Tibial nerve (tissue), 4 donors: ENCODE measurements around the gene SDC1. TPM values are rescaled to one million over a fixed set of nuclear protein-coding genes. Genes with fewer than 3 reads are reported as not detected.

Experiments
- DNase-seq, 2 donors: peaks; one replicate each; pipeline ENCODE4 v3.0.0-alpha.2; 2019; ENCODE audit warnings: low spot score in 2 of 2
- H3K27ac ChIP-seq, 4 donors: fragments of 200-600 bp; sonication (generic) in 3 of 4; one replicate each; pipeline ENCODE4 v1.5.1; 2017 to 2019; ENCODE audit warnings: mild to moderate bottlenecking in 1 of 4
- H3K27me3 ChIP-seq, 2 donors: fragments of 200-600 bp; sonication (generic) in 1 of 2; one replicate each; pipeline versions ENCODE4 v1.5.1 to v1.6.0; 2017 to 2019
- H3K36me3 ChIP-seq, 3 donors: fragments of 200-600 bp; sonication (generic); one replicate each; pipeline ENCODE4 v1.5.1; 2018 to 2019
- H3K4me1 ChIP-seq, 4 donors: fragments of 200-600 bp; sonication (generic) in 3 of 4; one replicate each; pipeline ENCODE4 v1.5.1; 2017 to 2019
- H3K4me3 ChIP-seq, 4 donors: fragments of 200-600 bp; sonication (generic) in 3 of 4; one replicate each; pipeline ENCODE4 v1.5.1; 2017 to 2019; ENCODE audit warnings: mild to moderate bottlenecking in 1 of 4, moderate library complexity in 1 of 4
- H3K9me3 ChIP-seq, 4 donors: fragments of 200-600 bp; sonication (generic) in 3 of 4; one replicate each; pipeline ENCODE4 v1.5.1; 2017 to 2019
- EP300 ChIP-seq, 2 donors: sonication (generic); formaldehyde crosslinking; IDR thresholded peaks; one replicate each; pipeline ENCODE4 v1.6.1; 2017; ENCODE audit warnings: antibody characterized with exemption in 2 of 2, mild to moderate bottlenecking in 1 of 2
- POLR2A ChIP-seq, 2 donors: fragments of 450-650 bp; IDR thresholded peaks; one replicate each; pipeline ENCODE4 v1.6.1; 2017; ENCODE audit warnings: antibody characterized with exemption in 2 of 2, mild to moderate bottlenecking in 2 of 2, moderate library complexity in 2 of 2
- WGBS, 2 donors: methylation state at CpG; one replicate each; pipeline ENCODE4 v1.1.5; 2018; 5-methylcytosine and 5-hydroxymethylcytosine counted together
- total RNA-seq, 4 donors: library from RNA; depleted of rRNA; stranded (reverse); fragments of >200 nt; gene quantifications; one replicate each; pipeline ENCODE4 v1.1.0, GENCODE V29; 2016
- TF ChIP-seq, protein P1 (sequence below), 5 experiments: fragments of 200-600 bp in 3 of 5; fragments of 450-650 bp in 2 of 5; sonication (generic) in 3 of 5; IDR thresholded peaks; one replicate each; pipeline ENCODE4 v1.5.1; 2016 to 2019; ENCODE audit warnings: antibody characterized with exemption in 5 of 5, mild to moderate bottlenecking in 3 of 5, moderate library complexity in 2 of 5

SDC1 gene
- total RNA-seq, 4 donors from 2014 or later: 0.78 to 2.8 (median 1.7) TPM

DNA sequence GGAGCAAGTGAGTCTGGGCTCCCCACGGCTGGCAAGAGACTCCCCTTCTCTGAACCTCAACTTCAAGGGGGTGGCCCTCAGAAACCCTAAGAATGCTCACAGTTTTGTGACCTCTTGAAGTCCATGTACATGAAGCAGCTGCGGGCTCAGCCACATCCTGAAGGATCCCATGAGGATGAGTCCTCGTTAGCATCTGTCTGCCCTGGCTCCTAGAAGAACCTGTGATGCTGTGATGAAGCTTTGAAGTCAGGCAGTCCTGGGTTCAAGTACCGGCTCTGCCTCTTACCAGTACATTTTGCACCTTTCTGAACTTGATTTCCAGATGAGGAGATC is 38.1 kb downstream of the SDC1 start:
- no peak overlapping the region for H3K4me3 ChIP-seq
- TF ChIP-seq, protein P1, sequence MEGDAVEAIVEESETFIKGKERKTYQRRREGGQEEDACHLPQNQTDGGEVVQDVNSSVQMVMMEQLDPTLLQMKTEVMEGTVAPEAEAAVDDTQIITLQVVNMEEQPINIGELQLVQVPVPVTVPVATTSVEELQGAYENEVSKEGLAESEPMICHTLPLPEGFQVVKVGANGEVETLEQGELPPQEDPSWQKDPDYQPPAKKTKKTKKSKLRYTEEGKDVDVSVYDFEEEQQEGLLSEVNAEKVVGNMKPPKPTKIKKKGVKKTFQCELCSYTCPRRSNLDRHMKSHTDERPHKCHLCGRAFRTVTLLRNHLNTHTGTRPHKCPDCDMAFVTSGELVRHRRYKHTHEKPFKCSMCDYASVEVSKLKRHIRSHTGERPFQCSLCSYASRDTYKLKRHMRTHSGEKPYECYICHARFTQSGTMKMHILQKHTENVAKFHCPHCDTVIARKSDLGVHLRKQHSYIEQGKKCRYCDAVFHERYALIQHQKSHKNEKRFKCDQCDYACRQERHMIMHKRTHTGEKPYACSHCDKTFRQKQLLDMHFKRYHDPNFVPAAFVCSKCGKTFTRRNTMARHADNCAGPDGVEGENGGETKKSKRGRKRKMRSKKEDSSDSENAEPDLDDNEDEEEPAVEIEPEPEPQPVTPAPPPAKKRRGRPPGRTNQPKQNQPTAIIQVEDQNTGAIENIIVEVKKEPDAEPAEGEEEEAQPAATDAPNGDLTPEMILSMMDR (IDR thresholded peaks at IDR 0.05): no peak
- TF ChIP-seq EP300 (IDR thresholded peaks at IDR 0.05) (no peak), POLR2A (IDR thresholded peaks at IDR 0.05) (no peak)
- H3K27ac ChIP-seq: no peak overlapping the region
- 80 to 90% methylated on average over 4 of the region's 4 CpGs for WGBS, 2 donors
- no peaks in the 10 kb centered on the region for H3K9me3 ChIP-seq
- no peaks in the 10 kb centered on the region for H3K27me3 ChIP-seq
- H3K4me1 ChIP-seq: no peaks in the 10 kb centered on the region
- no peaks in the 10 kb centered on the region for H3K36me3 ChIP-seq
- DNase-seq: no peak

DNA sequence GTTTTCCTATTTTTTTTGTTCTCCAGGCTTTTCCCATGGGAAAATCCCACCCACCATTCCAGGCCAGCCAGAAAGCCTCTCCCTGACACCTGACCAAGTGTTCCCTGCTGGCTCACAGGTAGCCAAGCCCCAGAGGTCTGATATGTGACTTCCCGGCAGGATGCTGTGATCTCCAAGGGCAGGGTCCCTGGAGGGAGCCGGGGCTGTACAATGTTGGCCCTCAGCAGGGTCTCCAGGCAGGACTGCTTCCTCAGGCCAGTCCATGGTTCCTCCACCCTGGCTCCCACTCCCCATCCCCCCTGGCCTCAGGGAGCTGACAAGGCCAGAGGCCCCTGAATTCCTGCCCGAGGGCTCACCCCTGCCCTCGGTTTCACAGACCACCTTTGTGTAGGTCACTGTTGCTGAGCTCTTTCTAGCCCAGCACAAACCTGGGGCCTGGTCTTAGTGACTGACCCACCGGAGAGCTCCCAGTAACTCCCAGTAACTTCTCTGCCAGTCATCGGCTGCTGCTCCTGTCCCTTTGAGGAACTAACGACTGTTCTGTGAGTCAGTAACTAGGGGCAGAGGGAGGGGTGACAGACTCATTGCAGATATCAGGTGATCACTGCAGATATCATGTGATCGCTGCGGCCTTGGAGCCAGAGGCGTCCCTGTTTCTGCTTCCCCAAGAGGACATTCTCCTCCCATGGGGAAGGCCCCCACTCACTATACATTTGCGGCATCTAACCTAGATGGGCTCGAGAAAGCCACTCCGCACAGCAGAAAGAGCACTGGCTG is 38.7 kb downstream of the SDC1 start:
- no peaks in the 10 kb centered on the region for H3K36me3 ChIP-seq
- H3K27ac ChIP-seq: peak overlapping the region in 2 of 4 donors; percentile 50
- no peaks in the 10 kb centered on the region for H3K27me3 ChIP-seq
- WGBS, 2 donors: 81 to 86% methylated on average over 12 to 13 of the region's 13 CpGs
- no peaks in the 10 kb centered on the region for H3K4me1 ChIP-seq
- no peaks in the 10 kb centered on the region for H3K9me3 ChIP-seq
- no peak overlapping the region for H3K4me3 ChIP-seq
- TF ChIP-seq POLR2A (IDR thresholded peaks at IDR 0.05) (no peak), EP300 (IDR thresholded peaks at IDR 0.05) (no peak)
- TF ChIP-seq, protein P1 (IDR thresholded peaks at IDR 0.05): no peak
- DNase-seq: peak in 1 of 2 donors; percentile 41

DNA sequence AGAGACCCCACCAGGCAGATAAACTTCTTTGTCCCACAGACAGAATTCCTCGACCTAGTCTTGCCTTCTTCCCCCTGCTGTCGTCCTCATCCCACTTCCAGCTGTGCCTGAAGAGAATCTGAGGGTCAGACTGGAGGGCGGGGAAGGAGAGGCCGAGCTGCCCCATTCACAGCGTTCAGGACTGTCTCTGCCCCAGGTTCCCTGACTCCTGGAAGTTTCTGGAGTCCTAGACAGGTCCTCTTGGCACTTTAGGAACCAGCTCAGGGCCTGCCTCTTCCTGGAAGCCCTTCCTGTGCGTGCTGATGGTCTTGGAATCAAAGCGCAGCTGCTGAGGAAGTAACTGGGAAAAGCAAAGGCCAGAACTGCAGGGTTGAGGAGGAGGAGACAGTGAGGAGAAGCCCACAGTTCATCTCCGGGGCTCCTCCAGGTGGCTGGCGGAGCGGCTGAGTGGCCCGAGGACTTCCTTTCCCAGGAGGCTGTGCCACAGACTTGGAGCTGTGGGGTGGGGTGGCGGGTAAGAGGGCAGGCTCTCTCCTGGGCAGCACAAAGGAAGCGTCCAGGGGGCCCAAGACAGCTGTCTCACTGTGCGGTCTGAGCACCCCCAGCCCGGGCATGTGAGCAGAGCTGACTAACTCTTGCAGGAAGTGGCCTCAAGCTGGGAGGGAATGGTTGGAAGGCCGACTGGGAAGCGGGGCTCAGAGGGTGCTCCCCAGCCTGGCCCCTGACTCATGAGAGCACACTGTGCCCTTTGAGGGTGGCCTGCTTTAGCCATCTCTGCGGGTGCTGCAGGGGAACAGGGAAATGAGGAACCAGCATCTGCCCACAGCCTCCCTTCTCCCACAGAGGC is 39.5 kb downstream of the SDC1 start:
- TF ChIP-seq POLR2A (IDR thresholded peaks at IDR 0.05) (no peak), EP300 (IDR thresholded peaks at IDR 0.05) (no peak)
- TF ChIP-seq, protein P1 (IDR thresholded peaks at IDR 0.05): no peak
- DNase-seq: no peak
- peak overlapping the region in 1 of 4 donors; percentile 50 for H3K27ac ChIP-seq
- H3K4me1 ChIP-seq: no peaks in the 10 kb centered on the region
- no peak overlapping the region for H3K4me3 ChIP-seq
- no peaks in the 10 kb centered on the region for H3K36me3 ChIP-seq
- no peaks in the 10 kb centered on the region for H3K9me3 ChIP-seq
- 59 to 70% methylated on average over 15 to 18 of the region's 18 CpGs for WGBS, 2 donors
- no peaks in the 10 kb centered on the region for H3K27me3 ChIP-seq

DNA sequence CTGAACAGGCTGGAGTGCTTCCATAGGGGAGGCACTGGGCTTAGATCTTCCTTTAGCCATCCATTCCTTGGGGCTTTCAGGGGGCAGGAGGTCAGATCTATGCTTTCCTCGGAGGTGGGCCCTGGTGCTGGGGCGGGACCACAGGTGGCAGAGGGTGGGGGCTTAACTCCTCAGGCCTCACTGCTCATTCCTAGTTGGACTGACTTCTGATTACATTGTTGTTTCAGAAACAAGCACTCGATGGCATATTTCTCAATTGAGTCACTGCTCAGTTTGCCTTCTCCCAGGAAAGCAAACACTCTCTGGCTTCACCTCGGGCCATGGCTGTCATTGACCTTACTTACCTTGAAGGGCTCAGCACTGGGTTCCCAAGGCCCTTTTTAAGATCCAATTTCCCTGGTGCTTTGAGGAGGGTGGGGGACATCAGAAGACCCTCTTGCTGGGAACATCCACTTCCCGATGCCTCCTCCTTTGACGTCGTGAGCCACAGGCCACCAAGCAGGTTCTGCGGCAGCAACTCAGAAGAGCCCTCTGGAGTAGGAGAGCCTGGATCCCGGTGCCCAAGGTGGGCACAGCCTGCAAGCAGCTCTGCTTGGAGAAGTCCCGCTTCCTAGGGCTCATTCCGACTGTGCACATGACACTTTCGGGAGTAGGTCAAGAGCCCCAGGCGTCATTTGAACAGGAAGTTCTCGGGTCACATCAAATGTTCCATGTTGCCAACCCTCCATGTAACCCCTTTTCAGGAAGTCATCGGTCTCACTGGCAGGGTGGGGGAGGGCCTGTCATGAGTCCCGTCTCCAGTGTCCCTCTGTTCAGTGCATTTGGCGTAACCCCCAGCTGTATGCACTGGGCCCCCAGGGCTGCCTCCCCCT is 40.6 kb downstream of the SDC1 start:
- Histone ChIP-seq H3K36me3 (no peaks in the 10 kb centered on the region), H3K4me3 (no peak overlapping the region), H3K27ac (no peak overlapping the region), H3K4me1 (no peaks in the 10 kb centered on the region), H3K9me3 (no peaks in the 10 kb centered on the region), H3K27me3 (no peaks in the 10 kb centered on the region)
- TF ChIP-seq POLR2A (IDR thresholded peaks at IDR 0.05): no peak
- no peak for TF ChIP-seq EP300 (IDR thresholded peaks at IDR 0.05)
- TF ChIP-seq, protein P1 (IDR thresholded peaks at IDR 0.05): no peak
- 64 to 72% methylated on average over 17 of the region's 17 CpGs for WGBS, 2 donors
- no peak for DNase-seq
